HCT116 (cell line): ENCODE measurements around the gene PNLIP. TPM values are rescaled to one million over a fixed set of nuclear protein-coding genes. Genes with fewer than 3 reads are reported as not detected.

Source experiments
- ATAC-seq: fragments of 200-7000 bp; cut with Tn5 transposase; 2 replicates; pipeline ENCODE4 v1.9.1; 2020; ENCODE audit warnings: mild to moderate bottlenecking, moderate library complexity
- BruUV-seq: library from RNA; stranded (reverse); fragments of 400-500 nt; replicated peaks from 2 replicates; lab custom pipeline; 2021; lab: Mats Ljungman, UMichigan
- CTCF ChIA-PET: fragments of 300-600 bp; sonication (Branson Sonifier 250); formaldehyde crosslinking; loops from one replicate; lab custom pipeline; 2021; ENCODE audit warnings: antibody characterized with exemption; lab: Charles Lee
- POLR2A ChIA-PET: fragments of 300-600, 350-600 bp; sonication (Branson Sonifier 250); formaldehyde crosslinking; loops from one replicate; lab custom pipeline; 2021; ENCODE audit warnings: antibody characterized with exemption; lab: Charles Lee
- RAD21 ChIA-PET, 2 experiments: fragments of 300-600 bp; sonication (Branson Sonifier 250); formaldehyde crosslinking; loops; one replicate each; lab custom pipeline; 2023; ENCODE audit warnings: low total read pairs in 2 of 2; ENCODE audit not compliant: uncharacterized antibody in 2 of 2, unreplicated experiment in 2 of 2, low non-redundant PET in 1 of 2; lab: Charles Lee
- DNase-seq: peaks from one replicate; pipeline ENCODE4 v3.0.0-alpha.2; 2010; ENCODE audit warnings: low read depth, low spot score
- H2AFZ ChIP-seq: fragments of 200-600 bp; shearing (Covaris generic), sonication (generic); 2 replicates; pipeline ENCODE4 v1.6.1; 2017; ENCODE audit warnings: low read depth, mixed run types, mixed read lengths, antibody characterized with exemption, low read length; ENCODE audit not compliant: poor library complexity, severe bottlenecking
- H3K27ac ChIP-seq: 2 replicates; pipeline ENCODE4 v1.5.1; 2012; ENCODE audit warnings: low read depth, low read length
- H3K27me3 ChIP-seq: fragments of 200-600 bp; sonication (generic); 2 replicates; pipeline ENCODE4 v1.6.1; 2016; ENCODE audit warnings: mixed run types, low read length, mixed read lengths; ENCODE audit not compliant: insufficient read depth
- H3K36me3 ChIP-seq, 2 experiments: fragments of 200-500 bp in 1 of 2; fragments of 200-600 bp in 1 of 2; sonication (Bioruptor generic) in 1 of 2; sonication (generic) in 1 of 2; 2 replicates each; pipeline versions ENCODE4 v1.5.1 to v1.6.1; 2014 to 2016; ENCODE audit warnings: low read length in 2 of 2, inconsistent platforms in 1 of 2, mixed read lengths in 1 of 2, mixed run types in 1 of 2; ENCODE audit not compliant: insufficient read depth in 2 of 2, control insufficient read depth in 1 of 2
- H3K4me1 ChIP-seq, 2 experiments: fragments of 200-600 bp in 1 of 2; sonication (generic) in 1 of 2; 2 replicates each; pipeline versions ENCODE4 v1.5.1 to v1.6.1; 2012 to 2017; ENCODE audit warnings: low read length in 2 of 2, inconsistent platforms in 1 of 2, mild to moderate bottlenecking in 1 of 2, mixed read lengths in 1 of 2, mixed run types in 1 of 2, moderate library complexity in 1 of 2; ENCODE audit not compliant: insufficient read depth in 2 of 2, control insufficient read depth in 1 of 2
- H3K4me2 ChIP-seq: fragments of 200-600 bp; sonication (generic); 2 replicates; pipeline ENCODE4 v1.6.1; 2017; ENCODE audit warnings: mixed run types, low read length, mixed read lengths
- H3K4me3 ChIP-seq, 2 experiments: fragments of 200-600 bp in 1 of 2; sonication (generic) in 1 of 2; replicated peaks in 1 of 2; 2 replicates each; pipeline ENCODE4 v1.5.1; 2011 to 2016; ENCODE audit warnings: low read length in 2 of 2, control low read depth in 1 of 2, low read depth in 1 of 2, mild to moderate bottlenecking in 1 of 2, mixed read lengths in 1 of 2, mixed run types in 1 of 2
- H3K79me2 ChIP-seq: fragments of 200-600 bp; sonication (generic); 2 replicates; pipeline ENCODE4 v1.6.1; 2017; ENCODE audit warnings: mild to moderate bottlenecking, mixed run types, low read length, moderate library complexity, mixed read lengths; ENCODE audit not compliant: insufficient read depth
- H3K9ac ChIP-seq: fragments of 200-600 bp; sonication (generic); 2 replicates; pipeline ENCODE4 v1.6.1; 2016; ENCODE audit warnings: low read length, mixed read lengths
- H3K9me2 ChIP-seq: fragments of 200-600 bp; sonication (generic), shearing (Covaris generic); 2 replicates; pipeline ENCODE4 v1.6.1; 2017; ENCODE audit warnings: mixed run types, mild to moderate bottlenecking, moderate library complexity; ENCODE audit not compliant: insufficient read depth
- H3K9me3 ChIP-seq, 2 experiments: fragments of 200-500 bp in 1 of 2; fragments of 200-600 bp in 1 of 2; sonication (Bioruptor generic) in 1 of 2; sonication (generic) in 1 of 2; 2 replicates each; pipeline ENCODE4 v1.6.1; 2014 to 2017; ENCODE audit warnings: low read length in 2 of 2, mixed read lengths in 2 of 2, inconsistent platforms in 1 of 2, low read depth in 1 of 2, mild to moderate bottlenecking in 1 of 2, mixed run types in 1 of 2, moderate library complexity in 1 of 2; ENCODE audit not compliant: control insufficient read depth in 1 of 2, insufficient read depth in 1 of 2
- H4K20me1 ChIP-seq: fragments of 200-600 bp; sonication (generic), shearing (Covaris generic); 2 replicates; pipeline ENCODE4 v1.6.1; 2017; ENCODE audit warnings: mixed run types, mild to moderate bottlenecking, moderate library complexity; ENCODE audit not compliant: insufficient read depth
- ATF3 ChIP-seq: IDR thresholded peaks from 2 replicates; pipeline ENCODE4 v1.6.1; 2012
- CEBPB ChIP-seq: IDR thresholded peaks from 2 replicates; pipeline ENCODE4 v1.6.1; 2012; ENCODE audit warnings: low read depth
- CTCF ChIP-seq, 3 experiments: fragments of 200-600 bp in 1 of 3; sonication (generic) in 1 of 3; IDR thresholded peaks in 2 of 3; conservative IDR thresholded peaks in 1 of 3; 2 replicates each; pipeline ENCODE4 v1.5.1; 2012 to 2017; ENCODE audit warnings: low read depth in 2 of 3, low read length in 2 of 3, antibody characterized with exemption in 1 of 3, borderline replicate concordance in 1 of 3, control low read depth in 1 of 3, mild to moderate bottlenecking in 1 of 3, mixed read lengths in 1 of 3, mixed run types in 1 of 3, moderate library complexity in 1 of 3; ENCODE audit not compliant: insufficient read depth in 1 of 3
- EGR1 ChIP-seq: IDR thresholded peaks from 2 replicates; pipeline ENCODE4 v1.6.1; 2012; ENCODE audit warnings: low read depth
- ELF1 ChIP-seq: IDR thresholded peaks from 2 replicates; pipeline ENCODE4 v1.6.1; 2012; ENCODE audit warnings: low read depth, borderline replicate concordance
- EZH2phosphoT487 ChIP-seq: fragments of 200-600 bp; IDR thresholded peaks from 2 replicates; pipeline ENCODE4 v1.6.1; 2018; ENCODE audit warnings: antibody characterized with exemption, borderline replicate concordance
- FOSL1 ChIP-seq: IDR thresholded peaks from 2 replicates; pipeline ENCODE4 v1.6.1; 2012; ENCODE audit warnings: low read depth
- JUND ChIP-seq: IDR thresholded peaks from 2 replicates; pipeline ENCODE4 v1.6.1; 2012
- MAX ChIP-seq: IDR thresholded peaks from 2 replicates; pipeline ENCODE4 v1.6.1; 2012
- POLR2A ChIP-seq: IDR thresholded peaks from 2 replicates; pipeline ENCODE4 v1.7.0; 2011; ENCODE audit warnings: borderline replicate concordance; ENCODE audit not compliant: insufficient read depth, insufficient read length; ENCODE audit errors: extremely low read depth
- POLR2AphosphoS5 ChIP-seq: IDR thresholded peaks from 2 replicates; pipeline ENCODE4 v1.6.1; 2011; ENCODE audit warnings: mild to moderate bottlenecking, low read depth, low read length, moderate library complexity
- RAD21 ChIP-seq: IDR thresholded peaks from 2 replicates; pipeline ENCODE4 v1.6.1; 2012; ENCODE audit warnings: low read depth, mild to moderate bottlenecking
- SIN3A ChIP-seq: IDR thresholded peaks from 2 replicates; pipeline ENCODE4 v1.6.1; 2012; ENCODE audit warnings: low read depth
- SP1 ChIP-seq: IDR thresholded peaks from 2 replicates; pipeline ENCODE4 v1.6.1; 2012; ENCODE audit warnings: low read depth
- SRF ChIP-seq: IDR thresholded peaks from 2 replicates; pipeline ENCODE4 v1.6.1; 2012; ENCODE audit warnings: low read depth
- TCF7L2 ChIP-seq: IDR thresholded peaks from 2 replicates; pipeline ENCODE4 v1.7.0; 2011; ENCODE audit warnings: borderline replicate concordance, inconsistent platforms; ENCODE audit not compliant: insufficient read depth, insufficient read length; ENCODE audit errors: extremely low read depth
- YY1 ChIP-seq: IDR thresholded peaks from 2 replicates; pipeline ENCODE4 v1.6.1; 2011; ENCODE audit warnings: low read length, low read depth, moderate library complexity, mild to moderate bottlenecking; ENCODE audit not compliant: insufficient replicate concordance; ENCODE audit errors: extremely low read depth
- ZBTB33 ChIP-seq: IDR thresholded peaks from 2 replicates; pipeline ENCODE4 v1.6.1; 2011; ENCODE audit warnings: mild to moderate bottlenecking, low read length, moderate library complexity; ENCODE audit not compliant: insufficient replicate concordance; ENCODE audit errors: extremely low read depth
- ZFX ChIP-seq: fragments of 450-650 bp; IDR thresholded peaks from 2 replicates; pipeline ENCODE4 v1.6.1; 2017
- ZNF274 ChIP-seq: fragments of 200-500 bp; sonication (Bioruptor generic); IDR thresholded peaks from 2 replicates; pipeline ENCODE4 v1.6.1; 2014; ENCODE audit warnings: mild to moderate bottlenecking, low read depth, low read length, inconsistent platforms
- intact Hi-C: fragments of 100-400 bp; cut with micrococcal nuclease; formaldehyde crosslinking; loops from 2 replicates; pipeline ENCODE4 v1.10.0; 2022
- total RNA-seq: library from RNA; stranded (reverse); gene quantifications from one replicate; pipeline ENCODE4 v1.2.1, GENCODE V29; 2021; ENCODE audit not compliant: unreplicated experiment

Gene PNLIP
- total RNA-seq, 1 experiment from 2014 or later, result 1.3 TPM

DNA sequence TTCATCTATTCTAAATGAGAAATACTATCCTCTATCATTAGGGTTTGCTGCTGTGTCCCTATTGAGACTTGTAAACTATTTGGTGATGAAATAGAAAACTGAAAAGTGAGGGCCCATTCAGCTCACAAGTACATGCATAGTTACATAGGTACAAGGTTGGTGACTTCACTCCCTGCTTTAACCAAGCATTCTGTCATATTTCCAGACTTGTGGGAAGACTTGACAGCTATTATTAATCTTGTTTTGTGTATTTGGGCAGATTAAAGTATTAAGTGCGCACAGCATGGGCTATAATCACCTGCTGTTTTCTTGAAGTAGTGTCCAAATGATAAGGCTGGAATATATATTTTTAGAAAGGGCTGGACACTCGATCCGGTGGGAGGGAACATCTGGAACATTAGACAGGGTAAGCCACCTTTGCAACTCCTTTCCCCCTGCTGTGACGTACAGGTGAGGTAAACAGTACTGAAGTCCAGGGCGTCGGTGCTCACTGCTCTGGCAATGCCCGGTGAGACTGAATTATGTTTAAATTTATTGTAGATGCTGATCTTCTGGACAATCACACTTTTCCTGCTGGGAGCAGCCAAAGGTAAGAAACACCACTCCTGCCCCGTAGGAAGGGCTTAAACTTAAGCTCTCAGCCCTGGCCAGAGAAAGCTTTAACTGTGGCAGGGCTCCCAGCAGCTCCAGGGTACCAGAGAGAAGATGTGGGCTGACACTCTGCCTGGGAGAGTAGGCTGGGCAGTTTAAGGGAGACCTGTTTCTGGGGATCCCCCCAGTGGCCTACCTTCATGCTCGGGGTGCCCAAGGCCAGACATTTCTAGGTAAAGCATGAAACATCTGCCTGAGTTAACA, 45.1 kb downstream of the PNLIP start, which contains the start of gene PNLIPRP1:
Gene PNLIPRP1 (plus strand): TSS at position 370 of the 855 bp plus-strand sequence. CDS start 171 bp downstream, at position 541.
- no peak within 1 kb of the TSS for H2AFZ ChIP-seq
- no peak for TF ChIP-seq EGR1
- TF ChIP-seq FOSL1, result no peak
- TF ChIP-seq CEBPB, result no peak
- TF ChIP-seq CTCF (IDR thresholded peaks at IDR 0.05 in 2 of 3, conservative IDR thresholded peaks at IDR 0.05 in 1 of 3; ENCODE audit: borderline replicate concordance in 1 of 3, insufficient read depth in 1 of 3, low read depth in 2 of 3, low read length in 2 of 3), result no peak
- TF ChIP-seq ZBTB33, result no peak
- no peak for TF ChIP-seq SP1
- TF ChIP-seq TCF7L2, result no peak
- no peak for TF ChIP-seq ZNF274
- TF ChIP-seq ATF3, result no peak
- TF ChIP-seq RAD21, result no peak
- no peak for TF ChIP-seq MAX
- TF ChIP-seq JUND, result no peak
- no peak for TF ChIP-seq ZFX
- TF ChIP-seq SRF, result no peak
- no peak for TF ChIP-seq SIN3A
- TF ChIP-seq POLR2AphosphoS5, result no peak
- no peak for TF ChIP-seq ELF1
- no peak for TF ChIP-seq YY1
- TF ChIP-seq EZH2phosphoT487, result no peak
- TF ChIP-seq POLR2A, result no peak
- H3K9me2 ChIP-seq, result no peaks in the 10 kb centered on the region
- no peaks in the 10 kb centered on the region for H3K9me3 ChIP-seq
- DNase-seq (no peak), ATAC-seq (no peak)
- no peaks in the 10 kb centered on the region for H3K4me1 ChIP-seq
- H3K9ac ChIP-seq, result no peak within 1 kb of the TSS
- H3K79me2 ChIP-seq, result no peaks in the 10 kb centered on the region
- ChIA-PET POLR2A (no interaction called here), CTCF (no interaction called here), RAD21 (no interaction called here)
- H3K4me3 ChIP-seq, result no peak within 1 kb of the TSS
- no peaks in the 10 kb centered on the region for H3K36me3 ChIP-seq
- no peaks in the 10 kb centered on the region for H4K20me1 ChIP-seq
- no TSS peak for BruUV-seq
- peaks cover 10% of the 10 kb centered on the region; the same call in 1 of the 2 replicates for H3K27me3 ChIP-seq
- intact Hi-C loops, result no loop called here
- H3K4me2 ChIP-seq, result no peak within 1 kb of the TSS
- H3K27ac ChIP-seq, result no peak within 1 kb of the TSS
